H9 (cell line): ENCODE measurements around the gene ANGPTL4. TPM values are rescaled to one million over a fixed set of nuclear protein-coding genes. Genes with fewer than 3 reads are reported as not detected.

ENCODE experiments used
- DNase-seq: peaks from one replicate; pipeline ENCODE4 v3.0.0-alpha.2; 2017
- H2AFZ ChIP-seq: one replicate; pipeline ENCODE4 v1.6.1; 2013; ENCODE audit warnings: mild to moderate bottlenecking, low read length, control low read depth, moderate library complexity
- H2AK5ac ChIP-seq: 2 replicates; pipeline ENCODE4 v1.6.1; 2013; ENCODE audit warnings: low read length, control low read depth, mixed read lengths; ENCODE audit not compliant: insufficient read length
- H2BK120ac ChIP-seq: one replicate; pipeline ENCODE4 v1.6.1; 2013; ENCODE audit warnings: low read depth, mild to moderate bottlenecking, low read length, control low read depth, inconsistent platforms; ENCODE audit not compliant: poor library complexity, severe bottlenecking
- H2BK12ac ChIP-seq: 2 replicates; pipeline ENCODE4 v1.6.1; 2013; ENCODE audit warnings: low read length, control low read depth, mixed read lengths, low read depth; ENCODE audit not compliant: insufficient read length
- H2BK15ac ChIP-seq: 2 replicates; pipeline ENCODE4 v1.6.1; 2013; ENCODE audit warnings: low read depth, low read length, control low read depth
- H2BK20ac ChIP-seq: one replicate; pipeline ENCODE4 v1.6.1; 2013; ENCODE audit warnings: low read depth, mild to moderate bottlenecking, low read length, control low read depth, inconsistent platforms; ENCODE audit not compliant: poor library complexity, severe bottlenecking
- H2BK5ac ChIP-seq: 2 replicates; pipeline ENCODE4 v1.6.1; 2013; ENCODE audit warnings: low read length, control low read depth, mixed read lengths; ENCODE audit not compliant: insufficient read length
- H3K14ac ChIP-seq: 2 replicates; pipeline ENCODE4 v1.6.1; 2013; ENCODE audit warnings: low read length, control low read depth; ENCODE audit not compliant: insufficient read depth
- H3K18ac ChIP-seq: 2 replicates; pipeline ENCODE4 v1.6.1; 2013; ENCODE audit warnings: low read depth, mild to moderate bottlenecking, mixed read lengths, low read length, control low read depth; ENCODE audit not compliant: insufficient read length
- H3K23ac ChIP-seq: 2 replicates; pipeline ENCODE4 v1.6.1; 2013; ENCODE audit warnings: low read length, control low read depth, mixed read lengths, low read depth; ENCODE audit not compliant: insufficient read length
- H3K23me2 ChIP-seq: 2 replicates; pipeline ENCODE4 v1.6.1; 2013; ENCODE audit warnings: low read depth, mild to moderate bottlenecking, mixed read lengths, low read length, control low read depth; ENCODE audit not compliant: insufficient read length, poor library complexity, severe bottlenecking
- H3K27ac ChIP-seq: 2 replicates; pipeline ENCODE4 v1.5.1; 2013; ENCODE audit warnings: low read length, control low read depth, mixed read lengths, low read depth; ENCODE audit not compliant: insufficient read length
- H3K27me3 ChIP-seq: 2 replicates; pipeline ENCODE4 v1.6.1; 2013; ENCODE audit warnings: low read length, control low read depth, inconsistent platforms; ENCODE audit not compliant: insufficient read depth
- H3K4ac ChIP-seq: 2 replicates; pipeline ENCODE4 v1.6.1; 2013; ENCODE audit warnings: low read depth, mild to moderate bottlenecking, control low read depth, inconsistent platforms, low read length, moderate library complexity
- H3K4me1 ChIP-seq: 2 replicates; pipeline ENCODE4 v1.6.1; 2013; ENCODE audit warnings: low read length, control low read depth, inconsistent platforms; ENCODE audit not compliant: insufficient read depth
- H3K4me2 ChIP-seq: 2 replicates; pipeline ENCODE4 v1.6.1; 2013; ENCODE audit warnings: low read length, control low read depth, mixed read lengths; ENCODE audit not compliant: insufficient read length, insufficient read depth
- H3K56ac ChIP-seq: 2 replicates; pipeline ENCODE4 v1.6.1; 2013; ENCODE audit warnings: low read depth, mild to moderate bottlenecking, mixed read lengths, low read length, control low read depth; ENCODE audit not compliant: insufficient read length
- H3K79me1 ChIP-seq: 2 replicates; pipeline ENCODE4 v1.6.1; 2013; ENCODE audit warnings: low read depth, mild to moderate bottlenecking, moderate library complexity, low read length, control low read depth, inconsistent platforms; ENCODE audit not compliant: insufficient read depth, poor library complexity, severe bottlenecking
- H3K79me2 ChIP-seq: 2 replicates; pipeline ENCODE4 v1.6.1; 2013; ENCODE audit warnings: low read length, control low read depth, inconsistent platforms; ENCODE audit not compliant: insufficient read depth
- H3K9ac ChIP-seq: 2 replicates; pipeline ENCODE4 v1.6.1; 2013; ENCODE audit warnings: low read length, control low read depth, mixed read lengths; ENCODE audit not compliant: insufficient read length; ENCODE audit errors: extremely low read depth
- H3K9me3 ChIP-seq: one replicate; pipeline ENCODE4 v1.6.1; 2013; ENCODE audit warnings: low read depth, low read length, inconsistent platforms; ENCODE audit not compliant: control insufficient read depth
- H3T11ph ChIP-seq: one replicate; pipeline ENCODE4 v1.6.1; 2013; ENCODE audit warnings: mild to moderate bottlenecking, low read length, control low read depth, inconsistent platforms
- H4K20me1 ChIP-seq: one replicate; pipeline ENCODE4 v1.6.1; 2013; ENCODE audit not compliant: control insufficient read depth, insufficient read length, insufficient read depth
- H4K5ac ChIP-seq: 2 replicates; pipeline ENCODE4 v1.6.1; 2013; ENCODE audit warnings: low read depth, mild to moderate bottlenecking, mixed read lengths, low read length, control low read depth; ENCODE audit not compliant: insufficient read length
- H4K8ac ChIP-seq: replicated peaks from 2 replicates; pipeline ENCODE4 v1.6.1; 2013; ENCODE audit warnings: low read length, control low read depth, mixed read lengths, low read depth; ENCODE audit not compliant: insufficient read length
- H4K91ac ChIP-seq: 2 replicates; pipeline ENCODE4 v1.6.1; 2013; ENCODE audit warnings: low read depth, mild to moderate bottlenecking, moderate library complexity, mixed read lengths, low read length, control low read depth; ENCODE audit not compliant: insufficient read length
- H3K27ac Mint-ChIP-seq, 3 experiments: 2 replicates in 2 of 3; 3 replicates in 1 of 3; pipeline ENCODE4 v1.8.0; 2020 to 2021; ENCODE audit warnings: mixed read lengths in 3 of 3, mild to moderate bottlenecking in 1 of 3, moderate library complexity in 1 of 3
- H3K27me3 Mint-ChIP-seq: 2 replicates; pipeline ENCODE4 v1.8.0; 2021; ENCODE audit warnings: low read depth, mild to moderate bottlenecking, moderate library complexity, mixed read lengths
- H3K36me3 Mint-ChIP-seq, 3 experiments: 2 replicates in 2 of 3; 3 replicates in 1 of 3; pipeline ENCODE4 v1.8.0; 2020 to 2021; ENCODE audit warnings: low read depth in 3 of 3, mixed read lengths in 3 of 3; ENCODE audit not compliant: insufficient read depth in 1 of 3
- H3K4me1 Mint-ChIP-seq, 2 experiments: 2 replicates each; pipeline ENCODE4 v1.8.0; 2020; ENCODE audit warnings: mixed read lengths in 2 of 2
- H3K4me3 Mint-ChIP-seq, 2 experiments: 2 replicates in 1 of 2; 3 replicates in 1 of 2; pipeline ENCODE4 v1.8.0; 2020 to 2021; ENCODE audit warnings: mild to moderate bottlenecking in 2 of 2, mixed read lengths in 2 of 2, moderate library complexity in 1 of 2
- H3K9me3 Mint-ChIP-seq, 2 experiments: 2 replicates in 1 of 2; 3 replicates in 1 of 2; pipeline ENCODE4 v1.8.0; 2020; ENCODE audit warnings: mild to moderate bottlenecking in 2 of 2, mixed read lengths in 2 of 2, moderate library complexity in 1 of 2
- WGBS: extraction: QIAGEN DNeasy Blood & Tissue Kit; methylation state at CpG from one replicate; pipeline ENCODE4 v1.1.7; 2013; ENCODE audit warnings: missing lambda C conversion rate, low lambda C conversion rate, mixed read lengths; ENCODE audit not compliant: insufficient read length; ENCODE audit errors: extremely low coverage; 5-methylcytosine and 5-hydroxymethylcytosine counted together
- total RNA-seq: library from RNA; stranded (reverse); gene quantifications from 2 replicates; pipeline ENCODE4 v1.2.1, GENCODE V29; 2021
- TF ChIP-seq, protein P1 (sequence below): fragments of 200-600 bp; sonication (generic); conservative IDR thresholded peaks from 3 replicates; pipeline ENCODE4 v1.8.0; 2021; ENCODE audit warnings: antibody characterized with exemption, mild to moderate bottlenecking

The ANGPTL4 gene
- total RNA-seq, 1 experiment from 2014 or later = 1.9 TPM

DNA sequence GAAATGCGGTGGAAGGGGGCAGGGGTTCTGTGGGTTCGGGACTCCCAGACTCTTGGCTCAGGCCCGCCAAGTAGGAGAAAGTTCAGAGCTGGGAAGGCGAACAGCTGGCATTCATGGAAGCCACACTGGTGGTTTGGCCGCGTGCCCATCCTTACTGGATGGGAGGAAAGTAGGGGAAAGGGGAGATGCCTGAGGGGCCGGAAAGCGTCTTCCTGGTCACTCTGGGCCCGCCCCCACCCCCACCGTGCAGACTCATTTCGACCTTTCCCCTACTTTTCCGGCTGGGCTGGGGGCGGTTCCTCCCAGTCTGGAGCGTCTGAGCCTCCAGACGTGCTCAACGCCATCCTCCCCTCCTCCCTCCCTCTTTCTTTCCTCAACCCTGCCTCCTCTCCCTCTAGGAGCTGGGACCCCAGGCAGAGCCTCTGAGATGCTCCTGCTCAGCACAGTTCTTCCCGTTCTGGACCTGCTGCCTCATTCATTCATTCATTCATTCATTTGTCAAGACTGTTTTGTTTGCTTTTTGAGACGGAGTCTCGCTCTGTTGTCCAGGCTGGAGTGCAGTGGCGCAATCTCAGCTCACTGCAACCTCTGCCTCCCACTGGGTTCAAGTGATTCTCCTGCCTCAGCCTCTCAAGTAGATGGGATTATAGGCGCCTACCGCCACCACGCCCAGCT, 3.5 kb downstream of the ANGPTL4 start:
- Histone ChIP-seq H3K14ac (no peak overlapping the region), H2BK120ac (no peak overlapping the region), H2AK5ac (no peak overlapping the region), H3T11ph (no peak overlapping the region), H3K23ac (no peak overlapping the region), H2BK20ac (no peak overlapping the region), H3K27me3 (no peaks in the 10 kb centered on the region; the same call in 1 of the 2 replicates), H4K8ac (no peak overlapping the region), H3K9ac (no peak overlapping the region), H3K9me3 (no peaks in the 10 kb centered on the region), H3K4me2 (peak overlapping the region; percentile 5), H4K20me1 (no peaks in the 10 kb centered on the region), H4K5ac (no peak overlapping the region), H3K79me1 (no peaks in the 10 kb centered on the region), H4K91ac (no peak overlapping the region), H3K79me2 (no peaks in the 10 kb centered on the region), H2AFZ (no peak overlapping the region), H3K4ac (no peak overlapping the region), H3K18ac (no peak overlapping the region), H3K23me2 (peaks cover 6% of the 10 kb centered on the region), H2BK5ac (no peak overlapping the region), H3K56ac (no peak overlapping the region), H2BK15ac (no peak overlapping the region), H3K27ac (no peak overlapping the region), H3K4me1 (peaks cover 4% of the 10 kb centered on the region; the same call in 1 of the 2 replicates), H2BK12ac (no peak overlapping the region)
- peak overlapping the region in 1 of 3 experiments; percentile 18; a peak in 1 of 7 replicates for H3K27ac Mint-ChIP-seq
- peaks cover 50% of the 10 kb centered on the region for H3K27me3 Mint-ChIP-seq
- TF ChIP-seq, protein P1, sequence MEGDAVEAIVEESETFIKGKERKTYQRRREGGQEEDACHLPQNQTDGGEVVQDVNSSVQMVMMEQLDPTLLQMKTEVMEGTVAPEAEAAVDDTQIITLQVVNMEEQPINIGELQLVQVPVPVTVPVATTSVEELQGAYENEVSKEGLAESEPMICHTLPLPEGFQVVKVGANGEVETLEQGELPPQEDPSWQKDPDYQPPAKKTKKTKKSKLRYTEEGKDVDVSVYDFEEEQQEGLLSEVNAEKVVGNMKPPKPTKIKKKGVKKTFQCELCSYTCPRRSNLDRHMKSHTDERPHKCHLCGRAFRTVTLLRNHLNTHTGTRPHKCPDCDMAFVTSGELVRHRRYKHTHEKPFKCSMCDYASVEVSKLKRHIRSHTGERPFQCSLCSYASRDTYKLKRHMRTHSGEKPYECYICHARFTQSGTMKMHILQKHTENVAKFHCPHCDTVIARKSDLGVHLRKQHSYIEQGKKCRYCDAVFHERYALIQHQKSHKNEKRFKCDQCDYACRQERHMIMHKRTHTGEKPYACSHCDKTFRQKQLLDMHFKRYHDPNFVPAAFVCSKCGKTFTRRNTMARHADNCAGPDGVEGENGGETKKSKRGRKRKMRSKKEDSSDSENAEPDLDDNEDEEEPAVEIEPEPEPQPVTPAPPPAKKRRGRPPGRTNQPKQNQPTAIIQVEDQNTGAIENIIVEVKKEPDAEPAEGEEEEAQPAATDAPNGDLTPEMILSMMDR = no peak
- peaks cover 23 to 28% of the 10 kb centered on the region in 2 experiments for H3K4me1 Mint-ChIP-seq
- no peaks in the 10 kb centered on the region for H3K9me3 Mint-ChIP-seq
- H3K4me3 Mint-ChIP-seq = peak overlapping the region; percentile 35 to 51; a peak in 4 of 5 replicates
- H3K36me3 Mint-ChIP-seq = peaks cover 0 to 3% (median 0%) of the 10 kb centered on the region in 3 experiments; a peak in 3 of 7 replicates
- WGBS = no CpG with 5 or more reads among the region's 23 CpGs
- DNase-seq = peak; percentile 86
